NT2/D1 (cell line): ENCODE results near the gene CACNA1C.
A peak's percentile ranks its signal among the peaks of the same experiment; 100 is the strongest.

Experiments
- DNase-seq: peaks from one replicate; pipeline ENCODE4 v3.0.0-alpha.2; 2011; ENCODE audit warnings: low read depth, low spot score
- H3K27me3 ChIP-seq: 2 replicates; pipeline ENCODE4 v1.6.0; 2011; ENCODE audit warnings: mild to moderate bottlenecking; ENCODE audit not compliant: insufficient read length, insufficient read depth
- H3K36me3 ChIP-seq: 2 replicates; pipeline ENCODE4 v1.6.1; 2011; ENCODE audit warnings: mild to moderate bottlenecking, low read length, mixed read lengths; ENCODE audit not compliant: insufficient read depth, insufficient read length
- H3K4me1 ChIP-seq: 2 replicates; pipeline ENCODE4 v1.5.1; 2011; ENCODE audit not compliant: insufficient read depth, insufficient read length
- H3K4me3 ChIP-seq: 2 replicates; pipeline ENCODE4 v1.5.1; 2011; ENCODE audit warnings: low read depth; ENCODE audit not compliant: insufficient read length
- H3K9ac ChIP-seq: 2 replicates; pipeline ENCODE4 v1.6.0; 2011; ENCODE audit warnings: low read depth; ENCODE audit not compliant: insufficient read length
- H3K9me3 ChIP-seq: 2 replicates; pipeline ENCODE4 v1.5.1; 2011; ENCODE audit warnings: mild to moderate bottlenecking, low read length; ENCODE audit not compliant: insufficient read depth
- SUZ12 ChIP-seq: IDR thresholded peaks from 2 replicates; pipeline ENCODE4 v1.6.1; 2011; ENCODE audit not compliant: insufficient read length, insufficient read depth; ENCODE audit errors: extremely low read depth
- YY1 ChIP-seq: IDR thresholded peaks from 2 replicates; pipeline ENCODE4 v1.6.1; 2011; ENCODE audit not compliant: insufficient read length, insufficient read depth
- ZNF274 ChIP-seq: IDR thresholded peaks from 2 replicates; pipeline ENCODE4 v1.6.1; 2011; ENCODE audit warnings: mild to moderate bottlenecking, low read depth, low read length

CACNA1C gene

GRCh38 chr12:2406903-2407302, 354.1 kb downstream of the CACNA1C start:
- Histone ChIP-seq H3K27me3 (peaks cover 5% of the 10 kb centered on the region), H3K4me3 (no peak overlapping the region), H3K9me3 (no peaks in the 10 kb centered on the region), H3K36me3 (no peaks in the 10 kb centered on the region), H3K4me1 (peaks cover 17% of the 10 kb centered on the region), H3K9ac (no peak overlapping the region)
- DNase-seq = no peak
- TF ChIP-seq ZNF274 (no peak), SUZ12 (no peak), YY1 (no peak)

GRCh38 chr12:2408262-2408661, 355.5 kb downstream of the CACNA1C start:
- TF ChIP-seq ZNF274 (no peak), SUZ12 (no peak), YY1 (no peak)
- Histone ChIP-seq H3K4me3 (no peak overlapping the region), H3K4me1 (peaks cover 19% of the 10 kb centered on the region), H3K9me3 (no peaks in the 10 kb centered on the region), H3K36me3 (no peaks in the 10 kb centered on the region), H3K9ac (no peak overlapping the region), H3K27me3 (peaks cover 5% of the 10 kb centered on the region)
- DNase-seq = no peak

DNA sequence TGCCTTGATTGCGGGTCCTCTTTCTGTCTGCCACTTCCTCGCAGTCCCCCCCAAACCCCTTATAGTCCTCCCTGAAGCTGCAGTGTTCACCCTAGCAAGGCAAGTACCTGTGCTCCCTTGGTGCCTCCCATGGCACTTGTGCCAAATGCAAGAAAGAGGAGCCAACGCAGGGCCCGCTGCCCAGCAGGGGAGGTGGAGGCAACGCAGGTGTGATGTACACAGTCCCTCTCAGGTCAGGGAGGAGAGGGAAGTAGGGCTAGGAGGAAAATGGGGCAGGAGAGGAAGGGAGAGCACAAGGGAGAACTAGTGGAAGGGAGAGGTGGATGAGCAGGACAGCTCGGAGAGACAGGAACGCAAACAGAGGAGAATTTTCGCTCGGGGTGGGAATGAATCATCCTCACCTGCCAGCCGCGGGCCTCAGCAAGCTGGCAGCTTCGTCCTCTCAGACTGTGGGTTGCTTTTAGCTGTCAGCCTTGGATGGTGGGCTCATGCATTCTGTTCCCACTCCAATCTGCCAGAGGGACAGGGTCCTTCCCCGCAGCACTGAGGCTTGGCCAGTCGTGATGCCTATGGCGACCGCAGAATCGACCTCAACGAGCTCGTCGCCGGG, 357.0 kb downstream of the CACNA1C start:
- Histone ChIP-seq H3K4me1 (peaks cover 12% of the 10 kb centered on the region), H3K9ac (no peak overlapping the region), H3K36me3 (no peaks in the 10 kb centered on the region), H3K4me3 (no peak overlapping the region), H3K9me3 (no peaks in the 10 kb centered on the region), H3K27me3 (peaks cover 5% of the 10 kb centered on the region)
- TF ChIP-seq YY1 (no peak), ZNF274 (no peak), SUZ12 (no peak)
- no peak for DNase-seq

DNA sequence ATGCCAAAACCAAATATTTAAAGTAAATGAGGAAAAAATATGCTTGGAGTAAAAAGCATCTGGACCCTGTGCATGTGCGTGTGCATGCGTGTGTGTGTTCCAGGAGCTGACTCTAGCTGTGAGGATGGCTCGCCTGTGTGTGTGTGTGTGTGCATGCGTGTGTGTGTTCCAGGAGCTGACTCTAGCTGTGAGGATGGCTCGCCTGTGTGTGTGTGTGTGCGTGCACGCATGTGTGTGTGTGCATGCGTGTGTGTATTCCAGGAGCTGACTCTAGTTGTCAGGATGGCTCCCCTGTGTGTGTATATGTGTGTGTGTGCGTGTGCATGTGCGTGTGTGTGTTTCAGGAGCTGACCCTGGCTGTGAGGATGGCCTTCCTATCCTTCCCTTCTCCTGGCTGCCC, 357.7 kb downstream of the CACNA1C start:
- no peak for DNase-seq
- peaks cover 12% of the 10 kb centered on the region for H3K4me1 ChIP-seq
- H3K36me3 ChIP-seq = no peaks in the 10 kb centered on the region
- H3K27me3 ChIP-seq = peaks cover 5% of the 10 kb centered on the region
- H3K9me3 ChIP-seq = no peaks in the 10 kb centered on the region
- no peak overlapping the region for H3K4me3 ChIP-seq
- TF ChIP-seq SUZ12 = no peak
- no peak for TF ChIP-seq YY1
- no peak for TF ChIP-seq ZNF274
- H3K9ac ChIP-seq = no peak overlapping the region

DNA sequence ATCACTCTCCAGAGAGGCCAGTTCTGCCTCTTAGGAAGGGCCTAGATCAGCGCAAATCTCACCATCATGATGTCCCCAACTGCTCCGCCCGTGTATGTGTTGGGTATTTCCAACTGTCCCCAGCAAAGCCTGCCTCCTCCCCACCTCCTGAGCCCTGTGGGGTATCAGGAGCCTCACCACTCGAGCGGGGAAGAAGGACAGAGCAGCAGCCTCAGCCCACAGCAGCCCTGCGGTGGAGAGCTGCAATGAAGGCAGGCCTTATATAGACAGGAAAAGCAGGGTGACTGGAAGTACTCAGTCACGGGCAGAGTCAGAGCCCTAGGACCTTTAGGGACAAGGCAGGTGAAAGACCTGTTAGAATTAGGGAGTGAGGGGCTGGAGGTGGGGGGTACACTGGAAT, 358.2 kb downstream of the CACNA1C start:
- Histone ChIP-seq H3K9ac (no peak overlapping the region), H3K36me3 (no peaks in the 10 kb centered on the region), H3K27me3 (peaks cover 5% of the 10 kb centered on the region), H3K9me3 (no peaks in the 10 kb centered on the region), H3K4me1 (peaks cover 17% of the 10 kb centered on the region), H3K4me3 (no peak overlapping the region)
- no peak for TF ChIP-seq ZNF274
- no peak for TF ChIP-seq YY1
- TF ChIP-seq SUZ12 = no peak
- DNase-seq = no peak

GRCh38 chr12:2411616-2412304, 359.0 kb downstream of the CACNA1C start:
- H3K9ac ChIP-seq = peak overlapping the region; percentile 12
- H3K36me3 ChIP-seq = no peaks in the 10 kb centered on the region
- no peak overlapping the region for H3K4me3 ChIP-seq
- peak; percentile 48 for DNase-seq
- peaks cover 5% of the 10 kb centered on the region for H3K27me3 ChIP-seq
- no peak for TF ChIP-seq YY1
- TF ChIP-seq SUZ12 = no peak
- TF ChIP-seq ZNF274 = no peak
- H3K9me3 ChIP-seq = no peaks in the 10 kb centered on the region
- H3K4me1 ChIP-seq = peaks cover 17% of the 10 kb centered on the region

- Histone ChIP-seq H3K9ac (no peak overlapping the region), H3K4me1 (peaks cover 17% of the 10 kb centered on the region), H3K9me3 (no peaks in the 10 kb centered on the region), H3K4me3 (no peak overlapping the region), H3K27me3 (peaks cover 5% of the 10 kb centered on the region), H3K36me3 (no peaks in the 10 kb centered on the region)
- TF ChIP-seq SUZ12 (no peak), YY1 (peak; percentile 7), ZNF274 (no peak)
- peak; percentile 51 for DNase-seq
These were observed 359.5 kb downstream of the CACNA1C start for GRCh38 chr12:2412305-2412643.

DNA sequence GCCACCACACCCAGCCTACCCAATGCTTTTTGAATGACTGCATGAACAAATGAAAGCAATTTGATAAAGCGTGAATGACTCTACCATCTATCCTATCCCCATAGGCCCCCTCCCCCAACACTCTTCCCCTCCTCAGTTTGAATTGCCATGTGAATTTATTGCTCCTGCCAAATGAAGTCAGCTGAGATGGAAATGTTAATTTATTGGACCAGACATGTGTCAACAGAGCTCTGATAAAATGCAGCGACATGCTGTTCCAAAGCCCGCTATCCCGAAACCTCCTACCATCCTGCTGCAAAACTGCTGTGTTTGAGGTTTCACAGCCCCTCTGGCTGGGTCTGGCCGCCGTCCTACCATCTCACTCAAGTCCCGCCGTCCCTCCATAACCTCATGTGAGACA, 360.5 kb downstream of the CACNA1C start:
- Histone ChIP-seq H3K4me3 (no peak overlapping the region), H3K36me3 (no peaks in the 10 kb centered on the region), H3K9me3 (no peaks in the 10 kb centered on the region), H3K4me1 (peaks cover 24% of the 10 kb centered on the region), H3K9ac (no peak overlapping the region), H3K27me3 (peaks cover 5% of the 10 kb centered on the region)
- DNase-seq = no peak
- TF ChIP-seq SUZ12 (no peak), YY1 (no peak), ZNF274 (no peak)
